ENCODE results near the gene SMIM43.
"Not testable (repeated sequence)": the region's sequence is repeated elsewhere in the genome, so short reads cannot be mapped to it uniquely, and the experiment has no call there.

Gene SMIM43

GRCh38 chr4:121778991-121779628 lies 14.1 kb upstream of the SMIM43 start:
- no peak for DNase-seq

GRCh38 chr4:121777625-121778024 lies 12.7 kb upstream of the SMIM43 start:
- no peak for DNase-seq

GRCh38 chr4:121776610-121777401 lies 11.8 kb upstream of the SMIM43 start:
- DNase-seq = no peak

GRCh38 chr4:121773883-121774282 lies 8.9 kb upstream of the SMIM43 start:
- no peak for DNase-seq

GRCh38 chr4:121771869-121772268 lies 6.9 kb upstream of the SMIM43 start:
- DNase-seq = no peak

- no peak for DNase-seq
Measured at GRCh38 chr4:121769341-121769740, 4.4 kb upstream of the SMIM43 start.

- no peak for DNase-seq
Measured at GRCh38 chr4:121767166-121767565, 2.2 kb upstream of the SMIM43 start.

- DNase-seq = no peak
Measured at GRCh38 chr4:121765971-121766538, 1.1 kb upstream of the SMIM43 start.

- DNase-seq = no peak
Measured at GRCh38 chr4:121765368-121765705, 373 bp upstream of the SMIM43 start.

- no peak for DNase-seq
Measured at GRCh38 chr4:121764303-121764701, 662 bp downstream of the SMIM43 start.

GRCh38 chr4:121760205-121760604 lies 4.8 kb downstream of the SMIM43 start:
- DNase-seq = no peak

GRCh38 chr4:121758925-121759568 lies 5.9 kb downstream of the SMIM43 start:
- DNase-seq = no peak

GRCh38 chr4:121752142-121752541 lies 12.8 kb downstream of the SMIM43 start:
- not testable (repeated sequence) for DNase-seq

GRCh38 chr4:121749225-121749624 lies 15.7 kb downstream of the SMIM43 start:
- no peak for DNase-seq

- DNase-seq = no peak
Measured at GRCh38 chr4:121742794-121743193, 22.2 kb downstream of the SMIM43 start.

- DNase-seq = no peak
Measured at GRCh38 chr4:121741751-121742150, 23.2 kb downstream of the SMIM43 start.

GRCh38 chr4:121740796-121741409 lies 24.1 kb downstream of the SMIM43 start:
- DNase-seq = no peak

GRCh38 chr4:121739575-121739974 lies 25.4 kb downstream of the SMIM43 start:
- DNase-seq = no peak

GRCh38 chr4:121738780-121739535 lies 26.0 kb downstream of the SMIM43 start:
- DNase-seq = no peak

- DNase-seq = no peak
Measured at GRCh38 chr4:121737846-121738554, 27.0 kb downstream of the SMIM43 start.

GRCh38 chr4:121736735-121737351 lies 28.1 kb downstream of the SMIM43 start:
- no peak for DNase-seq
